HG03521 (cell line): Measurements from ENCODE around the gene HSFX3.
"Not testable (repeated sequence)": the region's sequence is repeated elsewhere in the genome, so short reads cannot be mapped to it uniquely, and the experiment has no call there.

ENCODE experiments used
- ATAC-seq: cut with Tn5 transposase; IDR thresholded peaks from one replicate; pipeline ENCODE4 v1.9.1; 2021; ENCODE audit warnings: mild to moderate bottlenecking, moderate library complexity; ENCODE audit not compliant: unreplicated experiment

Gene HSFX3

DNA sequence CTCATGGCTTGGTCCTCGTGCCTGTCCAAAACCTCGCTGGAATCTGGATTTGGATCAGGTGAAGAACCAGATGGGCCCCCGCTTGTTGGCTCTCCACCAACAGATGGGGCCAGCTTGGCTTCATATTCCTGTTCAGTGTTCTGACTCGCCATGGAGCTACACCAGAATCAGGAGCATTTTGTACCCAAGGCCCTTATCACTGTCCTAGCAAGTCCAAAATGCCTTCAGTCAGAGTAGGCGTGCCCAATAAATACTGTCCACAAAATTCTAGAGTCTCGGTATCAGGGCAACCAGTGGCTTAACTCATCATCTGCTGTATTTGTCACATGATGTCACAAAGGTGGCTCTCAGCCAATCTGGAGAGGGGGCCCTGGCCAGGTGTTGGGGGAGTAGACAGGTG is at the start of gene HSFX3:
TSS of gene HSFX3 (minus strand) at position 224 of the 400 bp plus-strand sequence. CDS start at position 152, 72 bp downstream.
- ATAC-seq: not testable (repeated sequence)

GRCh38 chrX:149598603-149599002 is 48.9 kb upstream of the HSFX3 start:
- ATAC-seq: not testable (repeated sequence)

DNA sequence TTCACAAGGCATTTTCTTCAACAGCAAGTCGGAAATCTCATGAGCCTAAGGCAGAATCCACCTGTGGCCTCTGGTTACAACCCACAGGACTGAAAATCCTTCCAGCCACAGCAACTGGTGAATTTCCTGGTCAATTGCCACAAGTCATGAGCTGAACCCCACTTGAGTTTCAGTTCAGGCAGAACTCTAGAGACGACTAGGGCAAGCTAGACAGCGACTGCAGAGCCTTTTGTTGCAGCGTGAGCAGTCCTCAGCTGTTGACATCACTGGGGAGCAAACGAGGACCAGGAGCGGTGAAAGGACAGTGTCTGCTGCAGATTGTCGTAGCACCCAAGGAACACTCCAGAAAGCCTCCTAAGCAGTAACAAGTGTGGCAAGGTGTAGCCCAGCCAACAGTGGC is 46.2 kb upstream of the HSFX3 start:
- ATAC-seq: not testable (repeated sequence)

DNA sequence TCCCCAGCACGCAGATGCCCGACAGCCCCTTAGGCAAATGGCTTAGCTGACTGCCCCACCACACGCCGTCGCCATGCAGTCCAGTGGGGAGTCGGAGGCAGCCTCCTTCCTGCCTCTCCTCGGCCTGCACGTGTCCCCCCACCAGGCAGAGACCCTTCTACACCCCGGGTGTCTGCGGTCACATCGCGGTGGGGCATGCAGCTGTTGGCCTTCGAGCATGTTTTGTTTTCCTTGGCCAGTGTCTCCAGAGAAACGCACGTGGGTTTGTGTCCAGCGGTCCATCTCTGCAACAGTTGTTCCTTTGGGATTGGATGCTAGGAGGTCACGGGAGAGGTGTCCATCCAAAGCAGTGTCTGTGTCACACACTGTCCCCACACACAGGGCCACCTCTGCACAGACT is 45.5 kb upstream of the HSFX3 start, which contains the start of gene HSFX2:
TSS of gene HSFX2 (minus strand) at position 101 of the 400 bp plus-strand sequence. CDS start 614 bp downstream, outside the sequence.
- not testable (repeated sequence) for ATAC-seq

- not testable (repeated sequence) for ATAC-seq
Observed at GRCh38 chrX:149590993-149591392, 41.3 kb upstream of the HSFX3 start.

DNA sequence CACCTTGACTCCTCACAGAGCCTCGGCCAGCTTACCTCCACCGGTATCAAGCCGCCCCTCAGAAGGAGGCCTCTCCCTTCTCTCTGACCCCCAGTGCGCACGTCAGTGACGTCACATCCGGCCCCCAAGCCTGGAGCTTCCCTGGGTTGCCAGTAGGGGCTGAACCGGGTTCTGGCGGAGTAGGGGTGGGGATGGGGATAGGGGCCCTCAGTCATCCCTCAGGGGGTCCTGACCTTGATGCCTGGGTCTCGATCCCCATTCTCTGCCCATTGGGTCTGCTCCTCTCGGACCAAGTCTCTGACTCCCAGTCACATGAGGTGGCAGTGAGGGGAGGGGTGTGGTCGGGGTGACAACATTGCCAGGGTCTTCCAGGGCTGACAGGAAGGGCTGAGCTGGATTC is 37.6 kb upstream of the HSFX3 start, which contains the start of gene MAGEA9B:
TSS of gene MAGEA9B (minus strand) at position 101 of the 400 bp plus-strand sequence. CDS start 4,280 bp downstream, outside the sequence.
- ATAC-seq: not testable (repeated sequence)

GRCh38 chrX:149585631-149586030 is 35.9 kb upstream of the HSFX3 start:
- ATAC-seq: not testable (repeated sequence)

- ATAC-seq: peak; percentile 100
Observed at GRCh38 chrX:149573456-149573855, 23.7 kb upstream of the HSFX3 start.

DNA sequence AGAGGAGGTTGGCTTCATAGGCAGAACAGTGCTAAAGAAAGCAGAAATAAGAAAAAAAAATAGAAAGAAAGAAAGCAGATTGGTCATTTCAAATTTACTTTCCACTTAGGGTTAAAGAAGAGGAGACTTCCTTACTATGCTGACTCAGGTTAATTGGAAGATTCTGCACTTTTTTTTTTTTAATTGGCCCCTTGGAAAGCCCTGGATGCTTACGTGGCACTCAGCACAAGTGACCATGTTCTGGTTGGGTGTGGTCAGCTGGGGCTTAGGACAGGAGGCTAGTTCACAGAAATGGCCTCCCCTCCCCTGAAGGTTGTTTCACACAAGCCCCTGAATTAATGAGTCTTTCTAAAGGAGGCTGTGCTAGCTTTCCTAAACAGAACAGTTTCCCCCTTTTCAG is 23.0 kb upstream of the HSFX3 start:
- no peak for ATAC-seq

GRCh38 chrX:149571770-149572169 is 22.0 kb upstream of the HSFX3 start:
- no peak for ATAC-seq

DNA sequence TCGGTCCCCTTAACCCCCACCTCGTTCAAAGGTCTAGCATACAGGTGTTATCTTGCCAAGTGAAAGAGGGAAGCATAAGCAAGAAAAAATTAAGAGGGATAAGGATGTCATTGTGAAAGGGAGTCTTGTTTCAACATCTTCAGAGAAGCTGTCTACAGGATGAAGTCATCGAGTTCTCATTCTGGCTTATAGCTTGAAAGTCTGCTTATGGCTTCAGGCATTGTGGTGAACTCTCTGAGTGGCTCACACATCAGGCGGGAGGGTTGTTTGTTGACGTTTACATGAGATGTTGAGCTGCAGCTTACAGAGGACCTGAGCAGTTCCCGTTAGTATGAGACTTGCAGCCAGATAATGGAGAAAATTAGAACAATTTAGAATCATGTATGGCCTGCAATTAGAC is 20.9 kb upstream of the HSFX3 start:
- ATAC-seq: no peak

- no peak for ATAC-seq
Observed at GRCh38 chrX:149569770-149570169, 20.0 kb upstream of the HSFX3 start.

DNA sequence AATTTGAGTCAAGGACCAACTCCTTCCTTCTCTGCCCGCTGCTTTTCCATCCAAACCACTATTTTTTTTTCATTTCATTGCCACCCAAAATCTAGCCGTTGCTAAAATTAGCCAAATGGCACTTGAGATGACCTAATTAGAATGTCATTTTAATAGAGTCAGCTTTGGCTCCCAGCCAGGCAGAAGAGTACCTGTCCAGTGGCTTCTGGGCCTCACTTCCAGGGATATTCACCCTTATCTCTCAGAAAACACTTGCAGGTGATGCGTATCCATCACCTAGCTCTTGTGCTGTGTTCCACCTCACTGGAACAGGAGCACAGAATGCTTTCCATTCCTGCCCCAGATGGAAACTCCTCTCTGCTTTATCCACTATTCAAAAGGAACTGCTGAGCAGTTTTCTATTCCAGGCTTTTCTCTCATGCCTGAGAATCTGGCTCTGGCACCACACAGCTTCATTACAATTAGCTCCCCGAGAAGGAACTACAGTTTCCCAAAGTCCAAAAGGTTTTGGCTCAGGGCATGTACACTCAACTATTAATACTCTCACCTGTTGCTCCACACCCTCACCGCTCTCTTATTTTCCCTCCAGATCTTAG is 19.1 kb upstream of the HSFX3 start:
- no peak for ATAC-seq

DNA sequence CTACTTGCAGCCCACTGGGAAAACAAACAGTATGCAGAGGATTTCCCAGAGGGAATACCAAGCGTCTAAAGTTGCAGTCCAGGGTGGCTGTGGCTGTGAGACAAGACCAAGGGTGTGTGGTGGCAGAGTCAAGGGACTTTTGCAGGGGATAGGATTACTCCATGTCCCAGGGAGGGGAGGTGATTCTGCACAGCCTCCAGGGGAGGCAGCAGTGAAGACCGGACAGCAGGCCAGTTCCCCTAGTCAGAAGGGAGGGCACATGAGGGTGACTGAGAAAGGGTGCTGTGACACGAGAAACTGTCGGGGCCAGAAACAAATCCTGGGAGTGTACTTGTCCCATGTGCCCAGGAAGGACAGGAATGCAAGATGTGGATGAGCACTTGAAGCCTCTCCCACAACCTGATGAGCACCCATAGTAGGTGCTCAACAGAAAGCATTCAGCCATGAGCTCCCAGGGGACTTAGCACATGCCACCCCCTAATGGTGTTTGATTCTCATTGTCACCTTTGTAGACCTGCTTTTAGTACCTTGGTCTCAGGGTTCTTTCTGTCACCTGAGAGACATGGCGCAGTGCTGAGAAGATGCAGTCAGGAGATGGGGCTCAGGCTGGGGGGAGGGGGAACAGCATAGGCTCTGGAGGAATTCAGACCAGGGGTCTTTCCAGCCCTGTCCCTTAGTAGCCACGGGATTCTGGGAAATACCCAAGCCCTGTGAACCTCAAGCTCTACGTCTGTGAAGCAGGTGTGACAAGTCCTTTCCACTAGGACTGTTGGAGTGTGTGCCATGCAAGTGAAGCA is 18.1 kb upstream of the HSFX3 start:
- no peak for ATAC-seq

DNA sequence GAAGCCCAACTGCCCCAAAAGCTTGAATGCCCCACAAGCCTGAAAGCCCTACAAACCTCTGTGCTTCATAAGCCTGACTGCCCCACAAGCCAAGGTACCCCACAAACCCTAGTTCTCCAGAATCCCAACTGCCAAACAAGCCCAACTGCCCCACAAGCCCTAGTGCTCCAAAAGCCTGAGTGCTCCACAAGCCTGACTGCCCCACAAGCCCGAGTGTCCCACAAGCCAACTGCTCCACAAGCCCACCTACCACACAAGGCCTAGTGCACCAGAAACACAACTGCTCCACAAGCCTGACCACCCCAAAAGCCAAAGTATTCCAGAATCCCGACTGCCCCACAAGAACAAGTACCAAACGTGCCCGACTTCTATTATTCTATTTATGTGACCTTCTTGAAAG is 13.6 kb upstream of the HSFX3 start:
- ATAC-seq: no peak

DNA sequence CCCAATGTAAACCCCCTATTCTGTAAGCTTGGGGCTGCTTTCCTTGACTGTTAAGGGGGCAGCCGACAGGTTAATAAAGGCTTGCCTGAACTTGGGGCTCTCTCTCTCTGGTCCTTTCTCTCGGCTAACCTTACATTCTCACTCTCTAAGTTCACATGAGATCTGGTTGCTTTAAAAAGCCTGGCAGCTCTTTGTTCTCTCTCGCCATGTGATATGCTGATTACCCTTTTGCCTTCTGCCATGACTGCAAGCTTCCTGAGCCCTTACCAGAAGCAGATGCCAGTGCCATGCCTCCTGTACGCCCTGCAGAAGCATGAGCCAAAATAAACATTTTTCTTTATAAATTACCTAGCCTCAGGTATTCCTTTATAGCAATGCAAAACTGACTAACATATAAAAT is 5.5 kb upstream of the HSFX3 start:
- ATAC-seq: not testable (repeated sequence)

GRCh38 chrX:149551939-149552248 is 2.2 kb upstream of the HSFX3 start:
- ATAC-seq: not testable (repeated sequence)

GRCh38 chrX:149551245-149551938 is 1.7 kb upstream of the HSFX3 start:
- ATAC-seq: not testable (repeated sequence)

DNA sequence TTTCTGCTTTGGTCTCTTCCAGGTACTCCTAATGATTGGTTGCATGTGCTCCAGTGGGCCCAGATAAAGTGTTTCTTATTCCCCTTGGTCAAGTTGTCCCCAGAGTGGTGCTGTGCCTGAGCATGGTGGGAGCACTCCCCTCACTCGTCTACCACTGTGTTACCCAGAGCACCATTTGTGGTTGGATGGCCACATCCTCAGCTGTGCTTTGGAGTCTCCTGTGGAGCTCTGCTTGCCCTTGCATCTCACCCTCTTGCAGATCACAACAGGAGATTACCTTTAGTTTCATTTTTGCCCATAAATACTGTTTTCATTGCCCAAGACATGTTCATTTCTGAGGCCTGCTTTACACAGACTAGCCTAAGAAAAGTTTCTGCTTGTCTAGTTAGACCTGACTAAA is 730 bp upstream of the HSFX3 start:
- not testable (repeated sequence) for ATAC-seq

DNA sequence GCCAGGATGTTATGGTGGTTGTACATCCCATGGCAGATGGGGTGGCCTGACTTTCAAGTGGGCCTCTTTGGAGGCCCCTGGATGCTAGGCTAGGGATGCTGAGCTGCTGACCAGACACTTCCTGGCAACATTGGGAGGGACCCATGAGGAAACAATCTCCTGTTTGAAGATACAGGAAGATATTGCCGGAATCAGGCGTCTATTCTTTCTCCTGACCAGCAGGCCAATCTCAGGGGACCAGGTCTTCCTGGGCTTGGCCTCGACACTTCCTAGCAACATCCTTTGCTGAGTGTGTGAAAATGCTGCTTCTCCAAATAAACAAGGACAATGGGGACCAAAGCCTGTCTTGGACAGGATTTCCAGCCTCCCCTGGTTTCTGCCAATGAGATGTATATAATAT is 1.9 kb downstream of the HSFX3 start:
- ATAC-seq: not testable (repeated sequence)

DNA sequence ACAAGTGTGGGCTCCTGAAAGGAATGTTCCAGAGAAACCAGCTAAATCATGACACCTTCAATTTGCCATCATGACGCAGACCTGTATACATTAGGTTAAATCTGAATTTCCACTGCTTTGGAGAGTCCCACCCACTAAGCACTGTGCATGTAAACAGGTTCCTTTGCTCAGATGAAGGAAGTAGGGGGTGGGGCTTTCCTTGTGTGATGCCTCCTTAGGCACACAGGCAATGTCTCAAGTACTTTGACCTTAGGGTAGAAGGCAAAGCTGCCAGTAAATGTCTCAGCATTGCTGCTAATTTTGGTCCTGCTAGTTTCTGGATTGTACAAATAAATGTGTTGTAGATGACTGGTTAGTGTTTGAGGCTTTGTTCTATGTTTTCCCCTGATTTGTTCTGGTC is 2.8 kb downstream of the HSFX3 start:
- not testable (repeated sequence) for ATAC-seq
